HG03457 (cell line): ENCODE results near the gene SDF4.

Experiments
- ATAC-seq: cut with Tn5 transposase; IDR thresholded peaks from one replicate; pipeline ENCODE4 v1.9.1; 2021; ENCODE audit warnings: moderate number of reproducible peaks; ENCODE audit not compliant: unreplicated experiment

The SDF4 gene

DNA sequence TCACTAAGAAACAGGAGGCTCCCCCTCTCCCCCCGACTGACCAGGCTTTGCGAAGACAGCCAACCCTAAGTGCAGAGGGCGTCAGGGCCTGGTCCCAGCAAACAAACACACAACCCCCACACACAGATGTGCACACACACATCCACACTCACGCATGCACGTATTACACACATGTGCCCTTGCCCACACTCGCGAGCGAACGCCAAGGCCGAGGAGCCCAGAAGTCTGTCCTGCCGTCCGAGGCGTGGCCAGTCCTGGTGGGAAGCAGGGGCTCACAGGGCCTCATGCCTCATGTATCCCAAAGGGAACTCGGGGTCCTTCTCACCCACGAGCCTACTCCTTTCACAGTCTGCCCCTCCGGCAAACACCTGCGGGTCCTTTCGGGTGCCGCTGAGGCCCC is 2.0 kb downstream of the SDF4 start:
- no peak for ATAC-seq

GRCh38 chr1:1228596-1229321 is 3.0 kb downstream of the SDF4 start:
- no peak for ATAC-seq

- no peak for ATAC-seq
Observed at GRCh38 chr1:1228187-1228586, 3.6 kb downstream of the SDF4 start.

DNA sequence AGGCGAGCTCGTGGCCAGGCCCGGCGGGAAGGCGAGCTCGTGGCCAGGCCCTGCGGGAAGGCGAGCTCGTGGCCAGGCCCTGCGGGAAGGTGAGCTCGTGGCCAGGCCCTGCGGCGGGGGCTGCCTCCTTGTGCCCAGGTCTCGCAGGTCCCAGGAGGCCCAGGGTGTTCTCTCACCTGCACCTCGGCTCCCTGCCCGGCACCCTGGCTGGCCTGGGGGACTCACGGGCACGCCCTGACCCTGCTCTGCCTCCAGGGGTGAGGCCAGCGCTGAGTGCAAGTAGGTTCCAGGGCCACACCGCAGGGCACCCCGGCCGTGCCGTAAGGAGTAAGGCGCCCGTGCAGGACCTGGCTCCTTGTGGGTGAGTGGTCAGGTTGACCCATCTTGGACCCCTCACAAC is 4.4 kb downstream of the SDF4 start:
- no peak for ATAC-seq

- ATAC-seq: no peak
Observed at GRCh38 chr1:1226566-1227362, 5.0 kb downstream of the SDF4 start.

DNA sequence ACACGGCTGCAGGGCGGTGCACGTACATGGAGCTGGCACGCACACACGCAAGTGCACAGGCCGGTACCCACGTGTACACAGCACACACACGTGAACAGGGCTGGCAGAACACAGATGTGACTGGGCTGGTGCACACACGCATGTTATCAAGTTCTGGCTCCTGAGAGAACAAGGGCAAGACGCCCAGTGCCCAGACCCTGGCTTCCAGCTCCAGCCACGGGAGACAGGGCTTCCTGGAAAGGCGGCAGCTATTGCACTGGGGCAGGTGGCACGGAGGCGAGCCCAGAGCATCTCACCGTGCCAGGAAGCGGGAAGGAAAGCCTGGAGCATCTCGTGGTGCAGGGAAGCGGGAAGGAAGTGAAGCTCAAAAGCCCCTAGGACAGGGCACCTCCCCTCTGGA is 5.9 kb downstream of the SDF4 start:
- no peak for ATAC-seq

GRCh38 chr1:1225238-1225845 is 6.5 kb downstream of the SDF4 start:
- no peak for ATAC-seq

DNA sequence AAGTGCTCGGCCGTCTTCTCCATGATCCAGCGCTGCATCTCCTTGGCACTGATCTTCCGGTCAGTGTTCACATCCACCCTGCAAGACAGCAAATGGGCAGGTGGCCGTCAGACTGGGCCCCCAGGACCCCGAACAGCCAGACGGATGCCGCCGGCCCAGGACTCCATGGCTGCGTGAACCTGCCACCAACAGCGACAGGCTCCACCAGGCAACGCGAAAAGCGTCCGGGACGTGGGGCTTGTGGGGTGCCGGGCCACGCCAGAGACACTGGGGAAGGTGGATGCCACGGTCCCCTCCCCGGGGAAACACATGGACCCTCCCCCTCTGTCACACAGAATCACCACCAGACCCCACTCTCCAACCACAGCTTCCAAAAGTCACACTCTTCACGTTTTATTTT is 7.9 kb downstream of the SDF4 start:
- no peak for ATAC-seq

DNA sequence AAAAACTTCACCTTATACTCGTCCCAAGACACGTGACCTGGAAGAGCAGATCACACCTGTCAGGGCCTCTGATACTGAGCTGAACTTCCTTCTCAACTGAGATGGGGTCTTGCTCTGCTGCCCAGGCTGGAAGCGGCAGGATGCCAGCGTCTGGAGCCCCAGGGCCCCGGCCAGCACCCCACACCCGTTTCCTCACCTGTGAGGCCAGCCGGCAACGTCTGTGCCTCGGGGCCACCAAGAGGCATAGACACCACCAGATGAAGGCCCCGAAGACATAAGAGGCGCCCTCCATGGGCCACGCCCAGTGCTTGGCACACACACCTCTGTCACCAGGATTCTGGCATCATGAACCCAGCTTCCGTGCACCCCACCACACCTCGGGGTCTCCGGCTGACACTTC is 8.5 kb downstream of the SDF4 start:
- no peak for ATAC-seq

GRCh38 chr1:1222575-1223225 is 9.1 kb downstream of the SDF4 start:
- no peak for ATAC-seq

DNA sequence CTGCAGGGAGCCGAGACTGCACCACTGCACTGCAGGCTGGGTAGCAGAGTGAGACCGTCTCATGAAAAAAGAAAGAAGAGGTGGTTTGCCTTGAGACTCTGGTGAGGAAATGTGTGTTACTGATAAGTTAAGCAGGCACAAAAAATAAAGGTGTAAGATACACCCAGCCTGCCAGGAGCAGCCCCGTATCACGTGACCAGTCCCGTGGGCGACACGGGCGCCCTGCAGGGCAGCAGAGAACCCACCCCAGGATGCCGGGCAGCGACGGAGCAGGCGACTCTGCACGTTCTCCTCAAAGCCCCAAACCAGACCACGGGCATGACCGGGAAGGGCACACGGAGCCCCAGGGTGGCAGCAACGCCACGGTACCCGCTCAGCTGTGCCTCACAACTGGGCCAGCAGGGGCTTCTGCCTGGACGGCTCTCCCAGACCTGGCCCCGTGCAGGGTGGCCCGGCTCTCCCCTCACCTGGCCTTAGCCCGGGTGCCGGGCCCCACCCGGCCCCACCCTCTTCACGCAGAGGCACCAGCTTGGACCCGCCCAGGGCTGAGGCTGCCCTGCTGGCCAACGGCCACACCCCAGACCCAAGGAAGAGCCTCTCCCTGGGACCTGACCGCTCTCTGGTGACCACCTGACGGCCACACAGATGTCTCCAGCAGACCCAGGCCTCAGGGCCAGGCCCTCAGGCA is 9.8 kb downstream of the SDF4 start:
- no peak for ATAC-seq

GRCh38 chr1:1220197-1220596 is 11.6 kb downstream of the SDF4 start:
- no peak for ATAC-seq

DNA sequence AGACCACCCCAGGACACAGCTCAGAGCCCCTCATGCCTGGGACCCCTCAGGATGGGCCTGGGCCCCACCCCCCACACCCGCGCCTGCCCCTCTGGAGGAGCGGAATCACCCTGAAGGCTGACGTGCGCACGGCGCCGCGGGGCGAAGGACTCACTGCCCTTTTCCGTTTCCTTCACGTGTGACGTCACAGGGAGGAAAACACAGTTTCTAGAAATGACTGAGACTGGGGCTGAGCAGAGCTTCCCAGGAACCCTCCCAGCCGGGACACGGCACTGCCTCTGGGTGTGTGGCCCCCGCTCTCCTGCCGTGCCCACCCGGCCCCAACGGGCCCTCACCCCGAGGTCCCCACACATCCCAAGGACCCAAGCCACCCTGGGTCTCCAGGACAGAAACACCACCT is 12.5 kb downstream of the SDF4 start:
- no peak for ATAC-seq

DNA sequence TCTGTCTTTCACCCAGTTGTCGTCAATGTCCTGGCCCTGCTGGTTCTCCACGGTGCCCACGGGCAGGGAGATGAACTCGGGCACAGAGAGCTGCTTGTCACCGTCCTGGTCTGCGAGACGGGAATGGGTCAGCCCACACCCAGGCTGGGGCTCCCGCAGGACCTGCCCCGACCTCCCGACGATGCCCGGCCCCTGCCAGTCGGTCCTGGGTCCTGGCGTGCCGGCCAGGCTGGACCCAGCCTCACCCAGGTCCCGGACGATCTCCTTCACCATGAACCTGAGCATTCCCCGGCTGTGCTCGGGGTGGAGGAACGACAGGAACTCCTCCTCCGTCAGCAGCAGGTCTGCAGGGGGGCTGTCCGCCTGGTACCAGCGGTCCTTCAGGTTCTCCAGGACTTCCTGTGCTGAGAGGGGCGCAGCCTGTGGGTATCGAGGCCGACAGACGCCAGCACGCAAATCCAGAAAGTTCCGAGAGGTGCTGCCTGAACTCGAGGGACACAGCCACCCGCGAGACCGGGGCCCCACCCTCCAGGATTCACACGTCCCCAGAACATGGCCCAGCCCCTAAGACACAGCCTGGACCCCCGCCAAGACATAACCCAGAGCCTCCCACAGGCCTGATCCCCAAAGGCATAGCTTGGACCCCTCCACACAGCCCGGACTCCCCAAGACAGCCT is 13.1 kb downstream of the SDF4 start:
- ATAC-seq: no peak

- ATAC-seq: no peak
Observed at GRCh38 chr1:1217621-1218523, 13.9 kb downstream of the SDF4 start.

GRCh38 chr1:1216770-1217620 is 14.8 kb downstream of the SDF4 start:
- ATAC-seq: no peak

- ATAC-seq: no peak
Observed at GRCh38 chr1:1215881-1216605, 15.8 kb downstream of the SDF4 start.
